Natural killer cell (primary cell): Measurements from ENCODE around the gene SH3D19. TPM values are rescaled to one million over a fixed set of nuclear protein-coding genes. Genes with fewer than 3 reads are reported as not detected.

ENCODE experiments used
- ATAC-seq, 3 donors: fragments of 150-1000 bp in 2 of 3; fragments of 200-7000 bp in 1 of 3; cut with Tn5 transposase; 1 replicate in 1 of 3; 2 replicates in 2 of 3; pipeline ENCODE4 v1.10.0; 2021; ENCODE audit warnings: mild to moderate bottlenecking in 2 of 3, moderate library complexity in 2 of 3
- DNase-seq, 2 donors: peaks; one replicate each; pipeline versions ENCODE4 v3.0.0 to v3.0.0-alpha.2; 2013 to 2021; ENCODE audit warnings: mixed read lengths in 1 of 2
- H3K27ac ChIP-seq: one replicate; pipeline ENCODE4 v1.5.1; 2013; ENCODE audit warnings: mild to moderate bottlenecking, low read length
- H3K27me3 ChIP-seq: one replicate; pipeline ENCODE4 v1.6.1; 2013; ENCODE audit warnings: low read length; ENCODE audit not compliant: control insufficient read depth, insufficient read depth
- H3K36me3 ChIP-seq: one replicate; pipeline ENCODE4 v1.6.1; 2013; ENCODE audit warnings: low read length; ENCODE audit not compliant: control insufficient read depth, insufficient read depth
- H3K4me1 ChIP-seq: one replicate; pipeline ENCODE4 v1.6.1; 2013; ENCODE audit warnings: low read length; ENCODE audit not compliant: control insufficient read depth, insufficient read depth
- H3K4me3 ChIP-seq: one replicate; pipeline ENCODE4 v1.5.1; 2013; ENCODE audit warnings: low read length
- H3K9me3 ChIP-seq: one replicate; pipeline ENCODE4 v1.6.1; 2013; ENCODE audit warnings: low read length; ENCODE audit not compliant: control insufficient read depth, insufficient read depth
- H3K27ac Mint-ChIP-seq, 2 donors: one replicate each; pipeline ENCODE4 v1.8.0; 2022; ENCODE audit warnings: mild to moderate bottlenecking in 2 of 2, mixed read lengths in 2 of 2, moderate library complexity in 1 of 2
- H3K27me3 Mint-ChIP-seq, 2 donors: one replicate each; pipeline ENCODE4 v1.8.0; 2022; ENCODE audit warnings: low read depth in 2 of 2, mixed read lengths in 2 of 2
- H3K36me3 Mint-ChIP-seq: one replicate; pipeline ENCODE4 v1.8.0; 2022; ENCODE audit warnings: mixed read lengths
- H3K4me1 Mint-ChIP-seq, 2 donors: one replicate each; pipeline ENCODE4 v1.8.0; 2022; ENCODE audit warnings: mixed read lengths in 2 of 2
- H3K4me3 Mint-ChIP-seq: one replicate; pipeline ENCODE4 v1.8.0; 2022; ENCODE audit warnings: mild to moderate bottlenecking, moderate library complexity, mixed read lengths
- H3K9me3 Mint-ChIP-seq, 2 donors: one replicate each; pipeline ENCODE4 v1.8.0; 2022; ENCODE audit warnings: mixed read lengths in 2 of 2
- WGBS: methylation state at CpG from one replicate; pipeline ENCODE4 v1.1.7; 2013; ENCODE audit warnings: missing lambda C conversion rate; ENCODE audit not compliant: insufficient coverage; 5-methylcytosine and 5-hydroxymethylcytosine counted together
- intact Hi-C: fragments of 100-400 bp; cut with micrococcal nuclease; formaldehyde crosslinking; loops from one replicate; pipeline ENCODE4 v1.14.2; 2022
- total RNA-seq, 4 donors: library from RNA; stranded (reverse); fragments of 120-200 nt in 1 of 4; gene quantifications; one replicate each; pipeline versions ENCODE4 v1.2.3 to v1.2.4, GENCODE V29; 2013 to 2022
- TF ChIP-seq, protein P1 (sequence below): fragments of 200-600 bp; IDR thresholded peaks from one replicate; pipeline ENCODE4 v1.8.0; 2022; ENCODE audit warnings: antibody characterized with exemption

The SH3D19 gene
- total RNA-seq, 3 donors from 2014 or later (not counting 1 experiment from before 2014, with no cell fraction given), result 0.13 TPM; not detected in 2

DNA sequence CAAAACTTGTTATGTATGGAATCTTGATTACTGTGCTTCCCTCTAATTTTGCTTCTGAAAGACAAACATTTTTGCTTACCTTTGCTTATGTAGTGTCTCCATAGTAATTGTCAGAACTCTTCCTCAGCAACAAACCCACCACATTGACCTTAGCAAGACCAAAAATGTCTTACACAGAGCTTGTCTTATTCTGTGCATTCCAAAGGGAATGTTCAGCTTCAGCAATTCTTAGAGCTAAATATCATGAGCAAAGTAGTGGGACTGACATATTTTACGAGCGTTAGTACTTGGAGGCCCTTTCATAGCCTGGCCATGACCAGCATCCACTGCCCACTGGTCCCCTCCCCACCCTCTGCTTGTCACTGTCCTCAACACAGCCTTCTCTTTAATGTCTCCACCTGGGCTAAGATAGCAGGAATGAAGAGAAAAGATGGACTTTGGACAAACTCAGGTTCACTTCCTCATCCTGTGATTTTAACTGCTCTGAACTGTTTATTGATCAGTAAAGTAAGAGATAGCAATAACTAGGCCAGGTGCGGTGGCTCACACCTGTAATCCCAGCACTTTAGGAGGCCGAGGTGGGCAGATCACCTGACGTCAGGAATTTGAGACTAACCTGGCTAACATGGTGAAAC, 15.5 kb upstream of the SH3D19 start:
- intact Hi-C loops, result no loop called here
- Histone ChIP-seq H3K27me3 (no peaks in the 10 kb centered on the region), H3K4me1 (no peaks in the 10 kb centered on the region), H3K27ac (no peak overlapping the region), H3K36me3 (no peaks in the 10 kb centered on the region), H3K4me3 (no peak overlapping the region), H3K9me3 (no peaks in the 10 kb centered on the region)
- ATAC-seq, result no peak
- Mint-ChIP-seq H3K27ac (no peak overlapping the region), H3K4me1 (no peaks in the 10 kb centered on the region), H3K9me3 (no peaks in the 10 kb centered on the region), H3K36me3 (no peaks in the 10 kb centered on the region), H3K4me3 (no peak overlapping the region), H3K27me3 (peaks cover 0 to 4% of the 10 kb centered on the region in 2 donors)
- 100% methylated on average over 5 of the region's 5 CpGs for WGBS
- DNase-seq, result no peak
- TF ChIP-seq, protein P1, sequence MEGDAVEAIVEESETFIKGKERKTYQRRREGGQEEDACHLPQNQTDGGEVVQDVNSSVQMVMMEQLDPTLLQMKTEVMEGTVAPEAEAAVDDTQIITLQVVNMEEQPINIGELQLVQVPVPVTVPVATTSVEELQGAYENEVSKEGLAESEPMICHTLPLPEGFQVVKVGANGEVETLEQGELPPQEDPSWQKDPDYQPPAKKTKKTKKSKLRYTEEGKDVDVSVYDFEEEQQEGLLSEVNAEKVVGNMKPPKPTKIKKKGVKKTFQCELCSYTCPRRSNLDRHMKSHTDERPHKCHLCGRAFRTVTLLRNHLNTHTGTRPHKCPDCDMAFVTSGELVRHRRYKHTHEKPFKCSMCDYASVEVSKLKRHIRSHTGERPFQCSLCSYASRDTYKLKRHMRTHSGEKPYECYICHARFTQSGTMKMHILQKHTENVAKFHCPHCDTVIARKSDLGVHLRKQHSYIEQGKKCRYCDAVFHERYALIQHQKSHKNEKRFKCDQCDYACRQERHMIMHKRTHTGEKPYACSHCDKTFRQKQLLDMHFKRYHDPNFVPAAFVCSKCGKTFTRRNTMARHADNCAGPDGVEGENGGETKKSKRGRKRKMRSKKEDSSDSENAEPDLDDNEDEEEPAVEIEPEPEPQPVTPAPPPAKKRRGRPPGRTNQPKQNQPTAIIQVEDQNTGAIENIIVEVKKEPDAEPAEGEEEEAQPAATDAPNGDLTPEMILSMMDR, result no peak

GRCh38 chr4:151339467-151339866, 14.1 kb upstream of the SH3D19 start:
- WGBS, result 87% methylated on average over 2 of the region's 2 CpGs
- H3K9me3 Mint-ChIP-seq, result no peaks in the 10 kb centered on the region
- TF ChIP-seq, protein P1, result no peak
- DNase-seq (no peak), ATAC-seq (no peak)
- H3K4me3 Mint-ChIP-seq, result no peak overlapping the region
- Histone ChIP-seq H3K36me3 (no peaks in the 10 kb centered on the region), H3K9me3 (no peaks in the 10 kb centered on the region), H3K27ac (no peak overlapping the region), H3K4me3 (no peak overlapping the region), H3K4me1 (no peaks in the 10 kb centered on the region), H3K27me3 (no peaks in the 10 kb centered on the region)
- H3K36me3 Mint-ChIP-seq, result no peaks in the 10 kb centered on the region
- intact Hi-C loops, result no loop called here
- H3K27ac Mint-ChIP-seq, result no peak overlapping the region
- no peaks in the 10 kb centered on the region for H3K4me1 Mint-ChIP-seq
- H3K27me3 Mint-ChIP-seq, result peaks cover 0 to 4% of the 10 kb centered on the region in 2 donors

GRCh38 chr4:151331276-151332042, 6.1 kb upstream of the SH3D19 start:
- H3K27me3 ChIP-seq, result no peaks in the 10 kb centered on the region
- no peak overlapping the region for H3K27ac ChIP-seq
- peaks cover 6 to 12% of the 10 kb centered on the region in 2 donors for H3K27me3 Mint-ChIP-seq
- intact Hi-C loops, result no loop called here
- no peaks in the 10 kb centered on the region for H3K4me1 ChIP-seq
- TF ChIP-seq, protein P1, result no peak
- no peaks in the 10 kb centered on the region for H3K36me3 Mint-ChIP-seq
- 64% methylated on average over 1 of the region's 1 CpG for WGBS
- H3K4me3 Mint-ChIP-seq, result no peak overlapping the region
- H3K27ac Mint-ChIP-seq, result no peak overlapping the region
- H3K36me3 ChIP-seq, result no peaks in the 10 kb centered on the region
- no peak overlapping the region for H3K4me3 ChIP-seq
- no peaks in the 10 kb centered on the region for H3K4me1 Mint-ChIP-seq
- ATAC-seq (no peak), DNase-seq (no peak)
- H3K9me3 Mint-ChIP-seq, result peaks cover 2 to 3% of the 10 kb centered on the region in 2 donors
- no peaks in the 10 kb centered on the region for H3K9me3 ChIP-seq
